HG03039 (cell line): Measurements from ENCODE around the gene MAPK8IP2.
"Not testable (repeated sequence)": the region's sequence is repeated elsewhere in the genome, so short reads cannot be mapped to it uniquely, and the experiment has no call there.

Experiments used
- ATAC-seq: cut with Tn5 transposase; IDR thresholded peaks from one replicate; pipeline ENCODE4 v1.9.1; 2021; ENCODE audit warnings: mild to moderate bottlenecking, moderate library complexity; ENCODE audit not compliant: unreplicated experiment

MAPK8IP2 gene

GRCh38 chr22:50597097-50597496, 3.5 kb upstream of the MAPK8IP2 start:
- ATAC-seq = no peak

GRCh38 chr22:50599816-50600455, 657 bp upstream of the MAPK8IP2 start:
- ATAC-seq = no peak

- no peak for ATAC-seq
These were observed 525 bp downstream of the MAPK8IP2 start for GRCh38 chr22:50600967-50601668.

GRCh38 chr22:50601669-50602337, 1.2 kb downstream of the MAPK8IP2 start:
- no peak for ATAC-seq

- ATAC-seq = no peak
These were observed 1.7 kb downstream of the MAPK8IP2 start for GRCh38 chr22:50602338-50602700.

GRCh38 chr22:50603511-50604255, 3.1 kb downstream of the MAPK8IP2 start:
- no peak for ATAC-seq

GRCh38 chr22:50604256-50605001, 3.8 kb downstream of the MAPK8IP2 start:
- no peak for ATAC-seq

- no peak for ATAC-seq
These were observed 4.5 kb downstream of the MAPK8IP2 start for GRCh38 chr22:50605002-50605612.

- ATAC-seq = no peak
These were observed 5.1 kb downstream of the MAPK8IP2 start for GRCh38 chr22:50605613-50606074.

- no peak for ATAC-seq
These were observed 5.8 kb downstream of the MAPK8IP2 start for GRCh38 chr22:50606165-50606945.

GRCh38 chr22:50606946-50607658, 6.5 kb downstream of the MAPK8IP2 start:
- no peak for ATAC-seq

GRCh38 chr22:50607659-50608020, 7.0 kb downstream of the MAPK8IP2 start:
- no peak for ATAC-seq

- ATAC-seq = not testable (repeated sequence)
These were observed 7.7 kb downstream of the MAPK8IP2 start for GRCh38 chr22:50608058-50608840.

- ATAC-seq = no peak
These were observed 8.4 kb downstream of the MAPK8IP2 start for GRCh38 chr22:50608996-50609395.

- no peak for ATAC-seq
These were observed 9.0 kb downstream of the MAPK8IP2 start for GRCh38 chr22:50609599-50609998.

GRCh38 chr22:50610041-50610451, 9.5 kb downstream of the MAPK8IP2 start:
- no peak for ATAC-seq

- ATAC-seq = no peak
These were observed 10.0 kb downstream of the MAPK8IP2 start for GRCh38 chr22:50610581-50610980.
